Ishikawa (cell line): ENCODE data around the gene CYP3A7.

Source experiments
- CEBPB ChIP-seq: IDR thresholded peaks from 2 replicates; pipeline ENCODE4 v1.6.1; 2012
- CREB1 ChIP-seq: IDR thresholded peaks from 2 replicates; pipeline ENCODE4 v1.6.1; 2012; ENCODE audit warnings: low read depth
- EGR1 ChIP-seq: IDR thresholded peaks from 2 replicates; pipeline ENCODE4 v1.6.1; 2012
- EP300 ChIP-seq: IDR thresholded peaks from 2 replicates; pipeline ENCODE4 v1.6.1; 2012; ENCODE audit warnings: borderline replicate concordance
- FOXM1 ChIP-seq: IDR thresholded peaks from 2 replicates; pipeline ENCODE4 v1.6.1; 2012; ENCODE audit warnings: low read depth, borderline replicate concordance
- NFIC ChIP-seq: IDR thresholded peaks from 2 replicates; pipeline ENCODE4 v1.6.1; 2012
- RAD21 ChIP-seq: IDR thresholded peaks from 2 replicates; pipeline ENCODE4 v1.6.1; 2012; ENCODE audit warnings: low read depth
- TAF1 ChIP-seq: IDR thresholded peaks from 2 replicates; pipeline ENCODE4 v1.6.1; 2012; ENCODE audit warnings: low read depth, mild to moderate bottlenecking
- TCF12 ChIP-seq: IDR thresholded peaks from 2 replicates; pipeline ENCODE4 v1.6.1; 2012; ENCODE audit warnings: low read depth
- TEAD4 ChIP-seq: IDR thresholded peaks from 2 replicates; pipeline ENCODE4 v1.6.1; 2012
- YY1 ChIP-seq: IDR thresholded peaks from 2 replicates; pipeline ENCODE4 v1.6.1; 2012; ENCODE audit warnings: low read depth
- ZBTB7A ChIP-seq: IDR thresholded peaks from 2 replicates; pipeline ENCODE4 v1.6.1; 2012; ENCODE audit warnings: low read depth
- TF ChIP-seq, protein P1 (sequence below): IDR thresholded peaks from 2 replicates; pipeline ENCODE4 v1.6.1; 2012
- TF ChIP-seq, protein P2 (sequence below): IDR thresholded peaks from 2 replicates; pipeline ENCODE4 v1.6.1; 2012; ENCODE audit warnings: low read depth, mild to moderate bottlenecking
- TF ChIP-seq, protein P3 (sequence below): IDR thresholded peaks from 2 replicates; pipeline ENCODE4 v1.6.1; 2012

Gene CYP3A7

DNA sequence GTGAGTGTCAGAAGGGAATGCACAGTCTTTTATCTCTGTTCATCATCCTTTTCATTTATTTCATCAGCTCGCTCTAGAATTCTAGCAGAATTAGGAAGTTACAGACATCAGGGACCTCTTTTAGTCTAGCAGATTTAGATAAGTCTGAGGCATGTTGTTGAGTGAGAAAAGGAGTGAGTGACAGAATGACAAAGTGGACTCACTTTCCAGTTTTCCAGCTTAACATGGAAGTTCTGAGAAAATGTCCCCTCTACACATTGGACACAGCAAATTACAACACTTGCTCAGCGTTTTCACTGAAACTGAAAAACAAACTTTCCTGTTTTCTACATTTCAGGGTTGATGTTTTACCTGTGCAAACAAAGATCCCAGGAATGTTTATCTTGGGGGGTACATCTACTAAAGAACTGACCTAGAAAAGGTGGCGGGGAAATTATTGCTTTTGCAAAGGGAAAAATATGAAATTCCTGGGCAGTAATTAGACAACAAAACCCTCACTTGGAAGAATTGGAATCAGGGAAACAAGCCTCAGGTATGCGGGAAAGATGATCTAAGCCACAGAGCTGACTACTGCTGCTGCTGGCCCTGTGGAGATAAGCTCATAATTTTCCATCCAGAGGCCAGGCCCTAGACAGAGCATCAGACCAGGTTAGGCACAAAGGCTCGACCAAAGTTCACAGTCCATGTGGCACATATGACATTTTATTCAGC lies 40.6 kb downstream of the CYP3A7 start:
- TF ChIP-seq, protein P1, sequence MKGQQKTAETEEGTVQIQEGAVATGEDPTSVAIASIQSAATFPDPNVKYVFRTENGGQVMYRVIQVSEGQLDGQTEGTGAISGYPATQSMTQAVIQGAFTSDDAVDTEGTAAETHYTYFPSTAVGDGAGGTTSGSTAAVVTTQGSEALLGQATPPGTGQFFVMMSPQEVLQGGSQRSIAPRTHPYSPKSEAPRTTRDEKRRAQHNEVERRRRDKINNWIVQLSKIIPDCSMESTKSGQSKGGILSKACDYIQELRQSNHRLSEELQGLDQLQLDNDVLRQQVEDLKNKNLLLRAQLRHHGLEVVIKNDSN = no peak
- TF ChIP-seq TEAD4 = no peak
- no peak for TF ChIP-seq CREB1
- no peak for TF ChIP-seq TAF1
- no peak for TF ChIP-seq TCF12
- no peak for TF ChIP-seq FOXM1
- no peak for TF ChIP-seq EP300
- no peak for TF ChIP-seq EGR1
- no peak for TF ChIP-seq YY1
- TF ChIP-seq ZBTB7A = no peak
- TF ChIP-seq NFIC = no peak
- TF ChIP-seq CEBPB = no peak
- TF ChIP-seq, protein P2, sequence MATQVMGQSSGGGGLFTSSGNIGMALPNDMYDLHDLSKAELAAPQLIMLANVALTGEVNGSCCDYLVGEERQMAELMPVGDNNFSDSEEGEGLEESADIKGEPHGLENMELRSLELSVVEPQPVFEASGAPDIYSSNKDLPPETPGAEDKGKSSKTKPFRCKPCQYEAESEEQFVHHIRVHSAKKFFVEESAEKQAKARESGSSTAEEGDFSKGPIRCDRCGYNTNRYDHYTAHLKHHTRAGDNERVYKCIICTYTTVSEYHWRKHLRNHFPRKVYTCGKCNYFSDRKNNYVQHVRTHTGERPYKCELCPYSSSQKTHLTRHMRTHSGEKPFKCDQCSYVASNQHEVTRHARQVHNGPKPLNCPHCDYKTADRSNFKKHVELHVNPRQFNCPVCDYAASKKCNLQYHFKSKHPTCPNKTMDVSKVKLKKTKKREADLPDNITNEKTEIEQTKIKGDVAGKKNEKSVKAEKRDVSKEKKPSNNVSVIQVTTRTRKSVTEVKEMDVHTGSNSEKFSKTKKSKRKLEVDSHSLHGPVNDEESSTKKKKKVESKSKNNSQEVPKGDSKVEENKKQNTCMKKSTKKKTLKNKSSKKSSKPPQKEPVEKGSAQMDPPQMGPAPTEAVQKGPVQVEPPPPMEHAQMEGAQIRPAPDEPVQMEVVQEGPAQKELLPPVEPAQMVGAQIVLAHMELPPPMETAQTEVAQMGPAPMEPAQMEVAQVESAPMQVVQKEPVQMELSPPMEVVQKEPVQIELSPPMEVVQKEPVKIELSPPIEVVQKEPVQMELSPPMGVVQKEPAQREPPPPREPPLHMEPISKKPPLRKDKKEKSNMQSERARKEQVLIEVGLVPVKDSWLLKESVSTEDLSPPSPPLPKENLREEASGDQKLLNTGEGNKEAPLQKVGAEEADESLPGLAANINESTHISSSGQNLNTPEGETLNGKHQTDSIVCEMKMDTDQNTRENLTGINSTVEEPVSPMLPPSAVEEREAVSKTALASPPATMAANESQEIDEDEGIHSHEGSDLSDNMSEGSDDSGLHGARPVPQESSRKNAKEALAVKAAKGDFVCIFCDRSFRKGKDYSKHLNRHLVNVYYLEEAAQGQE = no peak
- TF ChIP-seq RAD21 = no peak
- TF ChIP-seq, protein P3, sequence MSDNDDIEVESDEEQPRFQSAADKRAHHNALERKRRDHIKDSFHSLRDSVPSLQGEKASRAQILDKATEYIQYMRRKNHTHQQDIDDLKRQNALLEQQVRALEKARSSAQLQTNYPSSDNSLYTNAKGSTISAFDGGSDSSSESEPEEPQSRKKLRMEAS = no peak

DNA sequence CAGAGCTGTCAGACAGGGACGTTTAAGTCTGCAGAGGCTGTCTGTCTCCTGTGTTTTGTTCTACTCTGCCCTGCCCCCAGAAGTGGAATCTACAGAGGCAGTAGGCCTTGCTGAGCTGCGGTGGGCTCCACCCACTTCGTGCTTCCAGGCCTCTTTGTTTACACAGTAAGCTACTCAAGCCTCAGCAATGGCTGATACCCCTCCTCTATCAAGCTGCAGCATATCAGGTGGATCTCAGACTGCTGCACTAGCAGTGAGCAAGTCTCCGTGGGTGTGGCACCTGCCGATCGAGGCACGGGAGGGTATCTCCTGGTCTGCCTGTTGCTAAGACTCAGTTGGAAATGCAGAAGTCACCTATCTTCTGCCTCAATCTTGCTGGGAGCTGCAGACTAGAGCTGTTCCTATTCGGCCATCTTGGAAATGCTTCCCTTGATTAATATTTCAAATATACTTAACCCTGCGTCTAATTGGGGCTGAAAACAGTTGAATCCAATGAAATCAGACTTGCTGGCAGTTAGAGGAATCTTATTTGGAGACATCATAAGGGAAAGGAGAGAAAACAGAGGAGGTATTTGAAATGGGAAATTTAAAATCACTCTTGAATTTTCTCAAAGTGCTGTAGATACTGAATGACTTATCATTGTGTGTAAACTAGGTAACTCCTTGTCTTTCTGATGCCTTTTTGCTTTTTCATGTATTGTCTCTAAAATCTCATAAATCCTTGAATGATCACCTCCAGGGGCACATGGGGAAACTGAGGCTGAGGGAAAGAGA lies 41.4 kb downstream of the CYP3A7 start:
- TF ChIP-seq CEBPB (no peak), EGR1 (no peak), TAF1 (no peak), CREB1 (no peak), TCF12 (no peak), EP300 (no peak), RAD21 (no peak), NFIC (no peak), YY1 (no peak)

DNA sequence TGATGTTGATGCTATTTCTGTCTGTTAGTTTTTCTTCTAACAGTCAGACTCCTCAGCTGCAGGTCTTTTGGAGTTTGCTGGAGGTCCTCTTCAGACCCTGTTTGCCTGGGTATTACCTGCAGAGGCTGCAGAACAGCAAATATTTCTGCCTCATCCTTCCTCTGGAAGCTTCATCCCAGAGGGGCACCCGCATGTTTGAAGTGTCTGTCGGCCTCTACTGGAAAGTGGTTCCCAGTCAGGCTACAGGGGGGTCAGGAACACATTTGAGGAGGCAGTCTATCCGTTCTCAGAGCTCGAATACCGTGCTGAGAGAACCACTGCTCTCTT lies 41.9 kb downstream of the CYP3A7 start:
- TF ChIP-seq, protein P3 = no peak
- TF ChIP-seq NFIC (no peak), TAF1 (no peak), RAD21 (no peak), TCF12 (no peak), CEBPB (no peak), YY1 (no peak), CREB1 (no peak), ZBTB7A (no peak), EGR1 (no peak), EP300 (no peak), TEAD4 (no peak), FOXM1 (no peak)
- TF ChIP-seq, protein P2 = no peak
- TF ChIP-seq, protein P1 = no peak

DNA sequence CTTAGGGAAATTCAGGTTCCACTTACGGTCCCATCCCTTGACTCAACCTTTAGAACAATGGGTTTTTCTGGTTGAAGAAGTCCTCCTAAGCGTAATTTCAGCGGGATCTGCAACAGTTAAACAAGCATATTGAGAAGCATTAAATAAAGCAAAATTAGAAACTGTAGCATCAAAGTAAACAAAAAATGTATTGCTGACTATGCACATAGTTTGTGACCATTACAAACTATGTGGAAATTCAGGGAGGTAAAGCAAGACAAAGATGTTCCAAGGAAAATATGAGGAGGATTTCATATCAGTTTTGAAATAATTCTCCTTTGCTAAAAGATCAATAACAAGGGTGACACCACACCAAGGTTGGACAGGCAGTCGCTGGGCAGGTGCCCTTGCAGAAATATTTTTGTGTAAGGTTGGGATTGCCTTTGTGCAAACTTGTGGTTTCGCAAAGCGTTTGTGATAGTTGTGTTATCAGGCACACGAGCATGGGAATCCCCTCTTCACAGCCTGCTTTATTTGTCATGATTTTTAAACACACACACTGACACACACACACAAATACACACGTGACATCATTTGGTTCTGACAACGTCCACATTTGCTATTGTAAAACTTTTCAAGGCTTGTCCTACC lies 49.8 kb downstream of the CYP3A7 start:
- no peak for TF ChIP-seq EGR1
- TF ChIP-seq, protein P2 = no peak
